H1 (cell line): Measurements from ENCODE around the gene EMID1. TPM values are rescaled to one million over a fixed set of nuclear protein-coding genes. Genes with fewer than 3 reads are reported as not detected.

Experiments used
- CTCF ChIA-PET: fragments of 300-600 bp; sonication (Branson Sonifier 250); formaldehyde crosslinking; loops from one replicate; lab custom pipeline; 2021; ENCODE audit not compliant: partially characterized antibody; lab: Charles Lee
- POLR2A ChIA-PET: fragments of 300-600 bp; sonication (Branson Sonifier 250); formaldehyde crosslinking; loops from one replicate; lab custom pipeline; 2021; ENCODE audit warnings: inconsistent platforms; ENCODE audit not compliant: partially characterized antibody; lab: Charles Lee
- DNase-seq, 2 experiments: peaks; one replicate each; pipeline versions ENCODE4 v3.0.0 to v3.0.0-alpha.2; 2010 to 2022; ENCODE audit warnings: low spot score in 2 of 2, low read depth in 1 of 2, mixed read lengths in 1 of 2
- FAIRE-seq: peaks from 2 replicates; lab custom pipeline; 2011; peaks lifted over from hg19 to GRCh38; lab: Jason Lieb, UNC
- H2AFZ ChIP-seq: 2 replicates; pipeline ENCODE4 v1.8.1; 2012; ENCODE audit warnings: low read length, inconsistent platforms
- H2AK5ac ChIP-seq: 2 replicates; pipeline ENCODE4 v1.6.1; 2013; ENCODE audit warnings: low read depth, low read length
- H2BK120ac ChIP-seq: replicated peaks from 2 replicates; pipeline ENCODE3; 2013; ENCODE audit warnings: low read depth, low read length, inconsistent platforms
- H2BK12ac ChIP-seq: 2 replicates; pipeline ENCODE4 v1.6.1; 2013; ENCODE audit warnings: low read depth, low read length
- H2BK15ac ChIP-seq: 2 replicates; pipeline ENCODE4 v1.6.1; 2013; ENCODE audit warnings: low read length
- H2BK20ac ChIP-seq: 2 replicates; pipeline ENCODE4 v1.6.1; 2013; ENCODE audit warnings: low read length
- H2BK5ac ChIP-seq: 2 replicates; pipeline ENCODE4 v1.6.1; 2013; ENCODE audit warnings: low read depth, low read length
- H3K14ac ChIP-seq: 2 replicates; pipeline ENCODE4 v1.6.1; 2013; ENCODE audit warnings: inconsistent platforms; ENCODE audit not compliant: insufficient read length
- H3K18ac ChIP-seq: 2 replicates; pipeline ENCODE4 v1.6.1; 2013; ENCODE audit warnings: low read length; ENCODE audit errors: extremely low read depth
- H3K23ac ChIP-seq: 2 replicates; pipeline ENCODE4 v1.6.1; 2013; ENCODE audit warnings: inconsistent platforms; ENCODE audit not compliant: insufficient read length
- H3K23me2 ChIP-seq: 2 replicates; pipeline ENCODE4 v1.6.1; 2013; ENCODE audit warnings: low read depth, low read length
- H3K27ac ChIP-seq: 2 replicates; pipeline ENCODE4 v1.6.1; 2011; ENCODE audit warnings: low read depth, low read length, inconsistent platforms
- H3K27me3 ChIP-seq, 4 experiments: replicated peaks in 1 of 4; 1 replicate in 1 of 4; 2 replicates in 3 of 4; pipeline versions ENCODE4 v1.6.1 to v1.8.1; 2011 to 2013; ENCODE audit warnings: low read length in 3 of 4, mild to moderate bottlenecking in 3 of 4, inconsistent platforms in 2 of 4, mixed read lengths in 2 of 4, moderate library complexity in 1 of 4; ENCODE audit not compliant: control insufficient read depth in 3 of 4, insufficient read depth in 3 of 4; ENCODE audit errors: extremely low read depth in 1 of 4
- H3K36me3 ChIP-seq, 4 experiments: 2 replicates each; pipeline versions ENCODE4 v1.6.1 to v1.8.1; 2011 to 2013; ENCODE audit warnings: mild to moderate bottlenecking in 4 of 4, low read length in 3 of 4, moderate library complexity in 2 of 4, control low read depth in 1 of 4, inconsistent platforms in 1 of 4; ENCODE audit not compliant: insufficient read depth in 4 of 4, control insufficient read depth in 2 of 4
- H3K4ac ChIP-seq: replicated peaks from 2 replicates; pipeline ENCODE3; 2013; ENCODE audit warnings: low read length, low read depth, mixed read lengths, inconsistent platforms; ENCODE audit not compliant: insufficient read length
- H3K4me1 ChIP-seq, 4 experiments: replicated peaks in 1 of 4; 1 replicate in 1 of 4; 2 replicates in 3 of 4; pipeline versions ENCODE4 v1.6.1 to v1.8.1; 2011 to 2013; ENCODE audit warnings: low read length in 3 of 4, inconsistent platforms in 2 of 4, mixed read lengths in 1 of 4; ENCODE audit not compliant: insufficient read depth in 4 of 4, control insufficient read depth in 3 of 4
- H3K4me2 ChIP-seq, 2 experiments: 2 replicates each; pipeline versions ENCODE4 v1.6.1 to v1.8.1; 2011 to 2013; ENCODE audit warnings: low read depth in 2 of 2, low read length in 2 of 2, control low read depth in 1 of 2, inconsistent platforms in 1 of 2, mild to moderate bottlenecking in 1 of 2; ENCODE audit not compliant: insufficient read depth in 1 of 2
- H3K4me3 ChIP-seq, 4 experiments: fragments of 200-600, 300-600 bp in 1 of 4; sonication (generic), shearing (Covaris generic), sonication (Bioruptor Twin) in 1 of 4; 2 replicates each; pipeline versions ENCODE4 v1.5.1 to v1.8.1; 2011 to 2016; ENCODE audit warnings: low read length in 4 of 4, low read depth in 3 of 4, control low read depth in 2 of 4, inconsistent platforms in 2 of 4, mild to moderate bottlenecking in 2 of 4, mixed read lengths in 1 of 4, moderate library complexity in 1 of 4; ENCODE audit not compliant: insufficient read depth in 2 of 4; ENCODE audit errors: extremely low read depth in 1 of 4
- H3K56ac ChIP-seq: replicated peaks from 2 replicates; pipeline ENCODE3; 2013; ENCODE audit warnings: low read depth, mild to moderate bottlenecking, mixed read lengths, low read length, inconsistent platforms; ENCODE audit not compliant: insufficient read length
- H3K79me1 ChIP-seq: 2 replicates; pipeline ENCODE4 v1.6.1; 2013; ENCODE audit warnings: low read depth, low read length, control low read depth
- H3K79me2 ChIP-seq, 2 experiments: 2 replicates each; pipeline versions ENCODE4 v1.6.1 to v1.8.1; 2012 to 2013; ENCODE audit warnings: low read length in 2 of 2, mild to moderate bottlenecking in 2 of 2, inconsistent platforms in 1 of 2; ENCODE audit not compliant: insufficient read depth in 2 of 2, control insufficient read depth in 1 of 2
- H3K9ac ChIP-seq, 4 experiments: replicated peaks in 1 of 4; 1 replicate in 1 of 4; 2 replicates in 3 of 4; pipeline versions ENCODE4 v1.6.1 to v1.8.1; 2011 to 2013; ENCODE audit warnings: low read depth in 3 of 4, low read length in 3 of 4, control low read depth in 2 of 4, mild to moderate bottlenecking in 2 of 4, moderate library complexity in 2 of 4, inconsistent platforms in 1 of 4; ENCODE audit errors: extremely low read depth in 1 of 4
- H3K9me3 ChIP-seq, 2 experiments: 2 replicates each; pipeline versions ENCODE4 v1.6.1 to v1.8.1; 2012 to 2013; ENCODE audit warnings: mild to moderate bottlenecking in 2 of 2, moderate library complexity in 2 of 2, control low read depth in 1 of 2, inconsistent platforms in 1 of 2, low read depth in 1 of 2, low read length in 1 of 2, mixed read lengths in 1 of 2; ENCODE audit not compliant: insufficient read depth in 2 of 2
- H4K20me1 ChIP-seq, 2 experiments: replicated peaks in 1 of 2; 2 replicates each; pipeline versions ENCODE3 to v1.8.1; 2011 to 2013; ENCODE audit warnings: inconsistent platforms in 2 of 2, low read length in 2 of 2, mild to moderate bottlenecking in 1 of 2; ENCODE audit not compliant: insufficient read depth in 2 of 2, control insufficient read depth in 1 of 2
- H4K5ac ChIP-seq: 2 replicates; pipeline ENCODE4 v1.6.1; 2013; ENCODE audit warnings: low read length, low read depth, mixed read lengths, inconsistent platforms; ENCODE audit not compliant: insufficient read length
- H4K8ac ChIP-seq: 2 replicates; pipeline ENCODE4 v1.8.0; 2013; ENCODE audit warnings: mild to moderate bottlenecking, moderate library complexity, low read length, inconsistent platforms; ENCODE audit not compliant: insufficient read depth; ENCODE audit errors: extremely low read depth
- H4K91ac ChIP-seq: replicated peaks from 2 replicates; pipeline ENCODE3; 2013; ENCODE audit warnings: low read length, mixed read lengths, inconsistent platforms; ENCODE audit not compliant: insufficient read length
- BCL11A ChIP-seq, 2 experiments: IDR thresholded peaks; one replicate each; pipeline ENCODE4 v1.6.1; 2011; ENCODE audit warnings: low read depth in 2 of 2, low read length in 2 of 2, mild to moderate bottlenecking in 2 of 2
- CTCF ChIP-seq, 3 experiments: IDR thresholded peaks; 1 replicate in 2 of 3; 2 replicates in 1 of 3; pipeline versions ENCODE4 v1.5.1 to v1.6.1; 2011; ENCODE audit warnings: low read length in 3 of 3, mild to moderate bottlenecking in 3 of 3, inconsistent platforms in 2 of 3, low read depth in 1 of 3, moderate library complexity in 1 of 3; ENCODE audit not compliant: insufficient read depth in 1 of 3; ENCODE audit errors: control extremely low read depth in 1 of 3
- FOSL1 ChIP-seq: IDR thresholded peaks from 2 replicates; pipeline ENCODE4 v1.6.1; 2011; ENCODE audit warnings: mild to moderate bottlenecking, low read depth, low read length, moderate library complexity; ENCODE audit not compliant: insufficient read depth
- RAD21 ChIP-seq, 2 experiments: IDR thresholded peaks in 1 of 2; conservative IDR thresholded peaks in 1 of 2; 2 replicates each; pipeline ENCODE4 v1.6.1; 2011; ENCODE audit warnings: low read depth in 2 of 2, low read length in 2 of 2, improper control_type of control experiment in 1 of 2, inconsistent platforms in 1 of 2, mild to moderate bottlenecking in 1 of 2, moderate library complexity in 1 of 2
- SIN3A ChIP-seq, 2 experiments: IDR thresholded peaks in 1 of 2; conservative IDR thresholded peaks in 1 of 2; 2 replicates each; pipeline ENCODE4 v1.6.1; 2011 to 2012; ENCODE audit warnings: low read length in 2 of 2, improper control_type of control experiment in 1 of 2, low read depth in 1 of 2, mild to moderate bottlenecking in 1 of 2
- WGBS, 2 experiments: shearing (Covaris generic) in 1 of 2; methylation state at CpG; one replicate each; pipeline versions ENCODE4 v1.1.6 to v1.1.7; 2013 to 2015; ENCODE audit warnings: low lambda C conversion rate in 2 of 2, mixed read lengths in 2 of 2, inconsistent platforms in 1 of 2, low coverage in 1 of 2, missing lambda C conversion rate in 1 of 2; ENCODE audit not compliant: insufficient replicate concordance in 2 of 2, insufficient coverage in 1 of 2, insufficient read length in 1 of 2; ENCODE audit errors: extremely low coverage in 1 of 2, missing lambda C conversion rate in 1 of 2; 5-methylcytosine and 5-hydroxymethylcytosine counted together
- polyA plus RNA-seq, 7 experiments: library from polyadenylated mRNA; depleted of rRNA in 3 of 7; stranded (reverse) in 5 of 7; unstranded in 2 of 7; fragments of >200 nt in 5 of 7; fragments of 200-250 nt in 2 of 7; gene quantifications; 1 replicate in 5 of 7; 2 replicates in 1 of 7; 4 replicates in 1 of 7; pipeline versions ENCODE4 v1.2.1 to v1.2.3, GENCODE V29; 2011 to 2013; ENCODE audit warnings: missing spikeins in 2 of 7, mixed read lengths in 2 of 7
- total RNA-seq: library from RNA; stranded (reverse); fragmentation: NEBNext Ultra II Directional; extraction: Animal tissue kit (Norgen Biotek cat#: 25700); gene quantifications from 2 replicates; pipeline ENCODE4 v1.2.1, GENCODE V29; 2021

EMID1 gene
- total and polyA plus RNA-seq, 2 of the 8 experiments (the other 6 are each of a cell fraction or from before 2014, with no cell fraction given): 3.9 to 7.4 TPM

GRCh38 chr22:29202212-29203192 is 3.2 kb upstream of the EMID1 start:
- Histone ChIP-seq H3K9ac (no peak overlapping the region), H3K23ac (no peak overlapping the region), H4K91ac (no peak overlapping the region), H4K20me1 (no peaks in the 10 kb centered on the region), H3K36me3 (no peaks in the 10 kb centered on the region), H2BK5ac (peak overlapping the region; percentile 60; the same call in 1 of the 2 replicates), H2AFZ (no peak overlapping the region), H2BK15ac (peak overlapping the region; percentile 72; the same call in 1 of the 2 replicates), H4K8ac (peak overlapping the region; percentile 45; the same call in 1 of the 2 replicates), H4K5ac (no peak overlapping the region), H3K4ac (no peak overlapping the region), H3K27me3 (peaks cover 0 to 12% (median 3%) of the 10 kb centered on the region in 4 experiments; a peak in 5 of 7 replicates), H3K4me2 (0 out of 4 replicates have a peak overlapping the region, but pooled peaks of 1 of the 2 experiments have one; percentile 14), H3K79me1 (no peaks in the 10 kb centered on the region), H2BK120ac (no peak overlapping the region), H2AK5ac (0 out of 2 replicates have a peak overlapping the region, but pooled peaks have one; percentile 53), H3K4me1 (peaks cover 0 to 13% (median 6%) of the 10 kb centered on the region in 4 experiments; a peak in 5 of 7 replicates), H2BK20ac (0 out of 2 replicates have a peak overlapping the region, but pooled peaks have one; percentile 61), H3K18ac (peak overlapping the region; percentile 60; the same call in 1 of the 2 replicates), H3K14ac (no peak overlapping the region), H3K56ac (no peak overlapping the region), H3K9me3 (no peaks in the 10 kb centered on the region), H3K79me2 (no peaks in the 10 kb centered on the region), H3K4me3 (no peak overlapping the region; a peak in 1 of 8 replicates), H2BK12ac (peak overlapping the region; percentile 75; the same call in 1 of the 2 replicates), H3K27ac (no peak overlapping the region), H3K23me2 (peaks cover 4% of the 10 kb centered on the region; the same call in 1 of the 2 replicates)
- ChIA-PET POLR2A (interaction anchor here (0.7 to 2.0 kb wide), 7 partner anchors 13 to 60 kb away, joined by 3 to 5 read pairs (median 3); no protein-coding TSS in a partner anchor), CTCF (interaction anchor here (0.6 to 6.7 kb wide), 25 partner anchors 8 to 326 kb away, joined by 3 to 84 read pairs (median 7); no protein-coding TSS in a partner anchor)
- 63% methylated on average over 21 of the region's 24 CpGs; no CpG with 5 or more reads in 1 of the 2 experiments for WGBS, 2 experiments
- FAIRE-seq (peak; percentile 78), DNase-seq (no peak)
- peak; percentile 65 to 80 (median 74) for TF ChIP-seq CTCF (IDR thresholded peaks at IDR 0.05; ENCODE audit: control extremely low read depth in 1 of 3, insufficient read depth in 1 of 3, low read depth in 1 of 3, low read length in 3 of 3)
- TF ChIP-seq FOSL1: no peak
- TF ChIP-seq RAD21 (IDR thresholded peaks at IDR 0.05 in 1 of 2, conservative IDR thresholded peaks at IDR 0.05 in 1 of 2; ENCODE audit: low read depth in 2 of 2, low read length in 2 of 2): peak; percentile 73 to 77
- no peak for TF ChIP-seq BCL11A (IDR thresholded peaks at IDR 0.05; ENCODE audit: low read depth in 2 of 2, low read length in 2 of 2)
- 0 out of 4 replicates have a peak, but pooled peaks of 1 of the 2 experiments have one; percentile 23 for TF ChIP-seq SIN3A (conservative IDR thresholded peaks at IDR 0.05 in 1 of 2, IDR thresholded peaks at IDR 0.05 in 1 of 2; ENCODE audit: low read depth in 1 of 2, low read length in 2 of 2)
